ENCODE measurements around the gene LRRC23.

DNA sequence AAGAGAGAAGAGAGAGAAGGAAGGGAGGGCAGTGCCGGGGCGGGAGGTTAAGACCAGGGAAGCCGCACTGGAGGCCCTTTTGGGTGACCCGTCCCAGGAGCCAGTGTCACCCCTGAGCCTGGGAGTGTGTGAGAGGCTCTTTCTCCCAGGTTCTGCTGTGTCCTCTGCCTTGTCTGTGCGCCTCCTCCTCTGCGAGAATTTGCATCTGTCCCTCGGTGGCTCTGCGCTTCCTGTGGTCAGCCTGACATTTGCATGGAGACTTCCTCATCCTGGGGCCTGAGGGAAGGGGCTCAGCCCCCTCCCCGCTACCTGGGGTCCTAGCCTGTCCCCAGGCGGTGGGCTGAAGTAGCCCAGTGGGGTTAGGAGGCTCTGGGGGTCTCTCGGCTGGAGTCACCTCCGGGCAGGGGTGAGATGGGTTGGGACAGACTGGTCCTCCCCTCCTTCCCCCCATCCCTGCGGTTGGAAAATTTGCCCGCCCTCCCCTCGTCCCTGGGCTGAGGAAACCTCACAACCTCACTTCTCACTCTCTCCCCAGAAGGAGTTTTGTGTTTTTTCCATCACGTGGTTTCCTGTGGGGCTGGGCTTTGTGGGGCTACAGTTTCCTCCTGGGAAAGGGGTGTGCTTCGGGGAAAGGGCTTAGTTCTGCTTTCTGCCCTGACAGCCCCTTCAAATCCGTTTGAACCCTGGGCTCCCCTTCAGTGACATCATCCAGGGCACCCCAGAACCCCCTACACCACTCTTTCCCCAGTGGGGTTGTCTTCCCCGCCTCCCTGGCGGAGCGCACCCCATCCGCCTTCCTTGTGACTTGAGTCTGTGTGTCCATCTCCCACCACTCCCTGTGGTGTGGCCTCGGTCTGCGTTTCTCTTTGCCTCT lies 49.1 kb downstream of the LRRC23 start:
- TF ChIP-seq, protein P1, sequence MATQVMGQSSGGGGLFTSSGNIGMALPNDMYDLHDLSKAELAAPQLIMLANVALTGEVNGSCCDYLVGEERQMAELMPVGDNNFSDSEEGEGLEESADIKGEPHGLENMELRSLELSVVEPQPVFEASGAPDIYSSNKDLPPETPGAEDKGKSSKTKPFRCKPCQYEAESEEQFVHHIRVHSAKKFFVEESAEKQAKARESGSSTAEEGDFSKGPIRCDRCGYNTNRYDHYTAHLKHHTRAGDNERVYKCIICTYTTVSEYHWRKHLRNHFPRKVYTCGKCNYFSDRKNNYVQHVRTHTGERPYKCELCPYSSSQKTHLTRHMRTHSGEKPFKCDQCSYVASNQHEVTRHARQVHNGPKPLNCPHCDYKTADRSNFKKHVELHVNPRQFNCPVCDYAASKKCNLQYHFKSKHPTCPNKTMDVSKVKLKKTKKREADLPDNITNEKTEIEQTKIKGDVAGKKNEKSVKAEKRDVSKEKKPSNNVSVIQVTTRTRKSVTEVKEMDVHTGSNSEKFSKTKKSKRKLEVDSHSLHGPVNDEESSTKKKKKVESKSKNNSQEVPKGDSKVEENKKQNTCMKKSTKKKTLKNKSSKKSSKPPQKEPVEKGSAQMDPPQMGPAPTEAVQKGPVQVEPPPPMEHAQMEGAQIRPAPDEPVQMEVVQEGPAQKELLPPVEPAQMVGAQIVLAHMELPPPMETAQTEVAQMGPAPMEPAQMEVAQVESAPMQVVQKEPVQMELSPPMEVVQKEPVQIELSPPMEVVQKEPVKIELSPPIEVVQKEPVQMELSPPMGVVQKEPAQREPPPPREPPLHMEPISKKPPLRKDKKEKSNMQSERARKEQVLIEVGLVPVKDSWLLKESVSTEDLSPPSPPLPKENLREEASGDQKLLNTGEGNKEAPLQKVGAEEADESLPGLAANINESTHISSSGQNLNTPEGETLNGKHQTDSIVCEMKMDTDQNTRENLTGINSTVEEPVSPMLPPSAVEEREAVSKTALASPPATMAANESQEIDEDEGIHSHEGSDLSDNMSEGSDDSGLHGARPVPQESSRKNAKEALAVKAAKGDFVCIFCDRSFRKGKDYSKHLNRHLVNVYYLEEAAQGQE (IDR thresholded peaks at IDR 0.05; ENCODE audit: unreplicated experiment) = no peak
- TF ChIP-seq, protein P2, sequence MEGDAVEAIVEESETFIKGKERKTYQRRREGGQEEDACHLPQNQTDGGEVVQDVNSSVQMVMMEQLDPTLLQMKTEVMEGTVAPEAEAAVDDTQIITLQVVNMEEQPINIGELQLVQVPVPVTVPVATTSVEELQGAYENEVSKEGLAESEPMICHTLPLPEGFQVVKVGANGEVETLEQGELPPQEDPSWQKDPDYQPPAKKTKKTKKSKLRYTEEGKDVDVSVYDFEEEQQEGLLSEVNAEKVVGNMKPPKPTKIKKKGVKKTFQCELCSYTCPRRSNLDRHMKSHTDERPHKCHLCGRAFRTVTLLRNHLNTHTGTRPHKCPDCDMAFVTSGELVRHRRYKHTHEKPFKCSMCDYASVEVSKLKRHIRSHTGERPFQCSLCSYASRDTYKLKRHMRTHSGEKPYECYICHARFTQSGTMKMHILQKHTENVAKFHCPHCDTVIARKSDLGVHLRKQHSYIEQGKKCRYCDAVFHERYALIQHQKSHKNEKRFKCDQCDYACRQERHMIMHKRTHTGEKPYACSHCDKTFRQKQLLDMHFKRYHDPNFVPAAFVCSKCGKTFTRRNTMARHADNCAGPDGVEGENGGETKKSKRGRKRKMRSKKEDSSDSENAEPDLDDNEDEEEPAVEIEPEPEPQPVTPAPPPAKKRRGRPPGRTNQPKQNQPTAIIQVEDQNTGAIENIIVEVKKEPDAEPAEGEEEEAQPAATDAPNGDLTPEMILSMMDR (conservative IDR thresholded peaks at IDR 0.05; ENCODE audit: low read depth in 2 of 2) = no peak
- TF ChIP-seq JUNB (IDR thresholded peaks at IDR 0.05; ENCODE audit: unreplicated experiment) (no peak), CREB1 (CRISPR knock-in tag; IDR thresholded peaks at IDR 0.05; ENCODE audit: low read depth) (no peak), EZH2 (IDR thresholded peaks at IDR 0.05; ENCODE audit: low read depth, unreplicated experiment) (no peak), POLR2AphosphoS5 (IDR thresholded peaks at IDR 0.05; ENCODE audit: low read depth) (no peak), EZH2phosphoT487 (IDR thresholded peaks at IDR 0.05; ENCODE audit: unreplicated experiment) (no peak)
- TF ChIP-seq, protein P3, sequence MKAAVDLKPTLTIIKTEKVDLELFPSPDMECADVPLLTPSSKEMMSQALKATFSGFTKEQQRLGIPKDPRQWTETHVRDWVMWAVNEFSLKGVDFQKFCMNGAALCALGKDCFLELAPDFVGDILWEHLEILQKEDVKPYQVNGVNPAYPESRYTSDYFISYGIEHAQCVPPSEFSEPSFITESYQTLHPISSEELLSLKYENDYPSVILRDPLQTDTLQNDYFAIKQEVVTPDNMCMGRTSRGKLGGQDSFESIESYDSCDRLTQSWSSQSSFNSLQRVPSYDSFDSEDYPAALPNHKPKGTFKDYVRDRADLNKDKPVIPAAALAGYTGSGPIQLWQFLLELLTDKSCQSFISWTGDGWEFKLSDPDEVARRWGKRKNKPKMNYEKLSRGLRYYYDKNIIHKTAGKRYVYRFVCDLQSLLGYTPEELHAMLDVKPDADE (IDR thresholded peaks at IDR 0.05) = no peak

All from GM23338 (cell line).